Measurements from ENCODE around the gene ZNF766. TPM values are rescaled to one million over a fixed set of nuclear protein-coding genes. Genes with fewer than 3 reads are reported as not detected.
"Not testable (repeated sequence)": the region's sequence is repeated elsewhere in the genome, so short reads cannot be mapped to it uniquely, and the experiment has no call there.

ZNF766 gene
- total and polyA plus RNA-seq, 2 of the 8 experiments (the other 6 are each of a cell fraction or from before 2014, with no cell fraction given) = 8.3 to 31.9 TPM

DNA sequence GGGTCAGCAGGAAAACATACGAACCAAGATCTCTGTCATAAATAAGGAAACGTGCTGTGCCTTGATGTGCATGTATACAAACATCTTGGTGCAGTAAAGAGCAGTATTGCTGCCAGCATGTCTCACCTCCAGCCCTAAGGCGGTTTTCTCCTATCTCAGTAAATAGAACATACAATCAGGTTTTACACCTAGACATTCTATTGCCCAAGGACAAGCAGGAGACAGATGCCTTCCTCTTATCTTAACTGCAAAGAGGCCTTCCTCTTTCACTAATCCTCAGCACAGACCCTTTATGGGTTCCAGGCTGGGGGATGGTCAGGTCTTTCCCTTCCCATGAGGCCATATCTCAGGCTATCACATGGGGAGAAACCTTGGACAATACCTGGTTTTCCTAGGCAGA lies 69.6 kb downstream of the ZNF766 start:
- FAIRE-seq; H3K27me3 ChIP-seq (replicated peaks in 1 of 4; ENCODE audit: control insufficient read depth in 3 of 4, extremely low read depth in 1 of 4, insufficient read depth in 3 of 4, low read length in 3 of 4); H3K36me3 ChIP-seq (ENCODE audit: control insufficient read depth in 2 of 4, insufficient read depth in 4 of 4, low read length in 3 of 4): not testable (repeated sequence)

More for the DNA sequence above, 69.6 kb downstream of the ZNF766 start:
- H3K9me3 ChIP-seq (ENCODE audit: insufficient read depth in 2 of 2, low read depth in 1 of 2, low read length in 1 of 2); H2AK5ac ChIP-seq (ENCODE audit: low read depth, low read length); H4K91ac ChIP-seq (replicated peaks; ENCODE audit: insufficient read length, low read length); DNase-seq (ENCODE audit: low read depth in 1 of 2, low spot score in 2 of 2); H2BK15ac ChIP-seq (ENCODE audit: low read length); H3K4ac ChIP-seq (replicated peaks; ENCODE audit: insufficient read length, low read depth, low read length); H4K5ac ChIP-seq (ENCODE audit: insufficient read length, low read depth, low read length); CTCF ChIA-PET (ENCODE audit: partially characterized antibody); H2BK120ac ChIP-seq (replicated peaks; ENCODE audit: low read depth, low read length); H3K56ac ChIP-seq (replicated peaks; ENCODE audit: insufficient read length, low read depth, low read length); H3K18ac ChIP-seq (ENCODE audit: extremely low read depth, low read length); H3K9ac ChIP-seq (replicated peaks in 1 of 4; ENCODE audit: extremely low read depth in 1 of 4, low read depth in 3 of 4, low read length in 3 of 4); H3K79me2 ChIP-seq (ENCODE audit: control insufficient read depth in 1 of 2, insufficient read depth in 2 of 2, low read length in 2 of 2); H2AFZ ChIP-seq (ENCODE audit: low read length); POLR2A ChIA-PET (ENCODE audit: partially characterized antibody); H3K14ac ChIP-seq (ENCODE audit: insufficient read length); H2BK5ac ChIP-seq (ENCODE audit: low read depth, low read length); H3K4me1 ChIP-seq (replicated peaks in 1 of 4; ENCODE audit: control insufficient read depth in 3 of 4, insufficient read depth in 4 of 4, low read length in 3 of 4); H4K20me1 ChIP-seq (replicated peaks in 1 of 2; ENCODE audit: control insufficient read depth in 1 of 2, insufficient read depth in 2 of 2, low read length in 2 of 2); H2BK20ac ChIP-seq (ENCODE audit: low read length); H3K27ac ChIP-seq (ENCODE audit: low read depth, low read length); H3K23me2 ChIP-seq (ENCODE audit: low read depth, low read length); H3K4me2 ChIP-seq (ENCODE audit: insufficient read depth in 1 of 2, low read depth in 2 of 2, low read length in 2 of 2); H2BK12ac ChIP-seq (ENCODE audit: low read depth, low read length); H3K23ac ChIP-seq (ENCODE audit: insufficient read length); H4K8ac ChIP-seq (ENCODE audit: extremely low read depth, insufficient read depth, low read length); H3K4me3 ChIP-seq (ENCODE audit: extremely low read depth in 1 of 4, insufficient read depth in 2 of 4, low read depth in 3 of 4, low read length in 4 of 4); H3K79me1 ChIP-seq (ENCODE audit: low read depth, low read length): not testable (repeated sequence)
- WGBS, 2 experiments (ENCODE audit: extremely low coverage in 1 of 2, insufficient coverage in 1 of 2, insufficient read length in 1 of 2, insufficient replicate concordance in 2 of 2, low coverage in 1 of 2, low lambda C conversion rate in 2 of 2, missing lambda C conversion rate in 1 of 2) = 94% methylated on average over 3 of the region's 3 CpGs; no CpG with 5 or more reads in 1 of the 2 experiments

Data from H1 (cell line).